SK-N-SH (cell line): Measurements from ENCODE around the gene PHACTR3. TPM values are rescaled to one million over a fixed set of nuclear protein-coding genes. Genes with fewer than 3 reads are reported as not detected.

Experiments used
- CTCF ChIA-PET: fragments of 300-600, 350-600 bp; formaldehyde crosslinking; extraction: SDS; loops from one replicate; lab custom pipeline; 2021; lab: Yijun Ruan, JAX
- POLR2A ChIA-PET: fragments of 350-600 bp; sonication (Branson Sonifier 250); formaldehyde crosslinking; extraction: SDS; loops from one replicate; lab custom pipeline; 2020; ENCODE audit warnings: antibody characterized with exemption, inconsistent platforms; lab: Yijun Ruan, JAX
- DNase-seq: peaks from one replicate; pipeline ENCODE4 v3.0.0; 2012
- H2AFZ ChIP-seq: fragments of 200-600 bp; sonication (generic); 2 replicates; pipeline ENCODE4 v1.8.1; 2016; ENCODE audit warnings: antibody characterized with exemption, mild to moderate bottlenecking, low read depth
- H3F3A ChIP-seq: fragments of 200-600 bp; sonication (generic); replicated peaks from 2 replicates; pipeline ENCODE3; 2016; ENCODE audit warnings: antibody characterized with exemption, mild to moderate bottlenecking; ENCODE audit not compliant: insufficient read depth
- H3K27ac ChIP-seq, 2 experiments: fragments of 200-500 bp in 1 of 2; fragments of 200-600 bp in 1 of 2; sonication (Bioruptor generic) in 1 of 2; sonication (generic), shearing (Covaris generic) in 1 of 2; 2 replicates each; pipeline versions ENCODE4 v1.5.1 to v1.6.1; 2014 to 2016; ENCODE audit warnings: low read depth in 2 of 2, inconsistent platforms in 1 of 2, low read length in 1 of 2, mild to moderate bottlenecking in 1 of 2, mixed read lengths in 1 of 2
- H3K27me3 ChIP-seq: fragments of 200-600 bp; sonication (generic), shearing (Covaris generic); 2 replicates; pipeline ENCODE4 v1.6.1; 2016; ENCODE audit warnings: mixed run types; ENCODE audit not compliant: insufficient read depth
- H3K36me3 ChIP-seq, 2 experiments: fragments of 200-500 bp in 1 of 2; fragments of 200-600 bp in 1 of 2; sonication (Bioruptor generic) in 1 of 2; sonication (generic) in 1 of 2; replicated peaks in 1 of 2; 2 replicates each; pipeline versions ENCODE3 to v1.5.1; 2014 to 2016; ENCODE audit warnings: low read length in 1 of 2, mild to moderate bottlenecking in 1 of 2; ENCODE audit not compliant: insufficient read depth in 2 of 2, control insufficient read depth in 1 of 2
- H3K4me1 ChIP-seq, 2 experiments: fragments of 200-500 bp in 1 of 2; fragments of 200-600 bp in 1 of 2; sonication (Bioruptor generic) in 1 of 2; sonication (generic), shearing (Covaris generic) in 1 of 2; 2 replicates each; pipeline versions ENCODE4 v1.5.1 to v1.6.1; 2014 to 2016; ENCODE audit warnings: low read depth in 1 of 2, low read length in 1 of 2, mixed run types in 1 of 2; ENCODE audit not compliant: insufficient read depth in 2 of 2, control insufficient read depth in 1 of 2
- H3K4me2 ChIP-seq: fragments of 200-600 bp; sonication (generic), shearing (Covaris generic); 2 replicates; pipeline ENCODE4 v1.6.1; 2017; ENCODE audit warnings: mixed run types
- H3K4me3 ChIP-seq, 2 experiments: fragments of 200-500 bp in 1 of 2; fragments of 200-600 bp in 1 of 2; sonication (Bioruptor generic) in 1 of 2; sonication (generic), shearing (Covaris generic) in 1 of 2; 2 replicates each; pipeline versions ENCODE4 v1.5.1 to v1.8.1; 2014 to 2016; ENCODE audit warnings: low read depth in 2 of 2, inconsistent platforms in 1 of 2, low read length in 1 of 2, mild to moderate bottlenecking in 1 of 2, mixed read lengths in 1 of 2, moderate library complexity in 1 of 2
- H3K79me2 ChIP-seq: fragments of 200-600 bp; sonication (generic); 2 replicates; pipeline ENCODE4 v1.8.1; 2017; ENCODE audit warnings: mild to moderate bottlenecking; ENCODE audit not compliant: insufficient read depth
- H3K9ac ChIP-seq: fragments of 200-600 bp; sonication (generic); 2 replicates; pipeline ENCODE4 v1.6.1; 2017; ENCODE audit warnings: mixed run types
- H3K9me2 ChIP-seq: fragments of 200-600 bp; sonication (generic); 2 replicates; pipeline ENCODE4 v1.6.1; 2017; ENCODE audit warnings: mixed run types
- H3K9me3 ChIP-seq: fragments of 200-600 bp; sonication (generic); 2 replicates; pipeline ENCODE4 v1.6.1; 2017; ENCODE audit warnings: mixed run types, mild to moderate bottlenecking, moderate library complexity
- H4K20me1 ChIP-seq: fragments of 200-600 bp; sonication (generic); 2 replicates; pipeline ENCODE4 v1.6.1; 2017; ENCODE audit warnings: mild to moderate bottlenecking, mixed run types; ENCODE audit not compliant: insufficient read depth
- CHD2 ChIP-seq: fragments of 150-350 bp; IDR thresholded peaks from 2 replicates; pipeline ENCODE4 v1.6.1; 2018; ENCODE audit warnings: low read length; ENCODE audit not compliant: partially characterized antibody
- FOSL2 ChIP-seq: IDR thresholded peaks from 2 replicates; pipeline ENCODE4 v1.4.0; 2012; ENCODE audit warnings: low read depth, mild to moderate bottlenecking, moderate library complexity, borderline replicate concordance
- FOXJ3 ChIP-seq: sonication (generic); formaldehyde crosslinking; IDR thresholded peaks from 2 replicates; pipeline ENCODE4 v1.5.1; 2020; ENCODE audit warnings: mild to moderate bottlenecking, missing genetic modification reagents
- FOXM1 ChIP-seq: IDR thresholded peaks from 2 replicates; pipeline ENCODE4 v1.4.0; 2012; ENCODE audit warnings: low read depth, mild to moderate bottlenecking
- GABPA ChIP-seq: IDR thresholded peaks from 2 replicates; pipeline ENCODE4 v1.4.0; 2012; ENCODE audit warnings: low read depth, mild to moderate bottlenecking
- JUND ChIP-seq: IDR thresholded peaks from 2 replicates; pipeline ENCODE4 v1.4.0; 2012
- MEF2A ChIP-seq: IDR thresholded peaks from 2 replicates; pipeline ENCODE4 v1.4.0; 2012; ENCODE audit warnings: low read depth, borderline replicate concordance
- NRF1 ChIP-seq: IDR thresholded peaks from 2 replicates; pipeline ENCODE4 v1.6.1; 2012; ENCODE audit warnings: low read depth, mild to moderate bottlenecking, low read length
- RAD21 ChIP-seq: IDR thresholded peaks from 2 replicates; pipeline ENCODE4 v1.6.1; 2012; ENCODE audit warnings: mild to moderate bottlenecking, low read length
- RXRA ChIP-seq: IDR thresholded peaks from 2 replicates; pipeline ENCODE4 v1.4.0; 2012; ENCODE audit warnings: low read depth, mild to moderate bottlenecking, borderline replicate concordance
- SIN3A ChIP-seq: IDR thresholded peaks from 2 replicates; pipeline ENCODE4 v1.6.1; 2012; ENCODE audit warnings: low read depth, mild to moderate bottlenecking, low read length, moderate library complexity, borderline replicate concordance
- TAF1 ChIP-seq: IDR thresholded peaks from 2 replicates; pipeline ENCODE4 v1.6.1; 2012; ENCODE audit warnings: low read depth, mild to moderate bottlenecking, low read length, moderate library complexity, borderline replicate concordance
- TCF12 ChIP-seq: IDR thresholded peaks from 2 replicates; pipeline ENCODE4 v1.4.0; 2012
- TEAD4 ChIP-seq: IDR thresholded peaks from 2 replicates; pipeline ENCODE4 v1.4.0; 2012; ENCODE audit warnings: mild to moderate bottlenecking, borderline replicate concordance; ENCODE audit not compliant: insufficient read depth
- WGBS: methylation state at CpG from one replicate; pipeline ENCODE4 v1.1.6; 2017; ENCODE audit warnings: low lambda C conversion rate; 5-methylcytosine and 5-hydroxymethylcytosine counted together
- polyA plus RNA-seq, 3 experiments: library from polyadenylated mRNA; depleted of rRNA; stranded (reverse); fragments of >200 nt; gene quantifications; 2 replicates each; pipeline ENCODE4 v1.2.3, GENCODE V29; 2012
- TF ChIP-seq, protein P1 (sequence below): fragments of 150-350 bp; IDR thresholded peaks from 2 replicates; pipeline ENCODE4 v1.6.1; 2016; ENCODE audit warnings: mild to moderate bottlenecking, low read depth, low read length
- TF ChIP-seq, protein P2 (sequence below): IDR thresholded peaks from 2 replicates; pipeline ENCODE4 v1.4.0; 2012; ENCODE audit warnings: low read depth
- TF ChIP-seq, protein P3 (sequence below): IDR thresholded peaks from 2 replicates; pipeline ENCODE4 v1.4.0; 2012; ENCODE audit warnings: low read depth, borderline replicate concordance
- TF ChIP-seq, protein P4 (sequence below): IDR thresholded peaks from 2 replicates; pipeline ENCODE4 v1.4.0; 2012; ENCODE audit warnings: low read depth, borderline replicate concordance

The PHACTR3 gene
- polyA plus RNA-seq, 1 of the 3 experiments (the other 2 are of a cell fraction), result 0.10 TPM

DNA sequence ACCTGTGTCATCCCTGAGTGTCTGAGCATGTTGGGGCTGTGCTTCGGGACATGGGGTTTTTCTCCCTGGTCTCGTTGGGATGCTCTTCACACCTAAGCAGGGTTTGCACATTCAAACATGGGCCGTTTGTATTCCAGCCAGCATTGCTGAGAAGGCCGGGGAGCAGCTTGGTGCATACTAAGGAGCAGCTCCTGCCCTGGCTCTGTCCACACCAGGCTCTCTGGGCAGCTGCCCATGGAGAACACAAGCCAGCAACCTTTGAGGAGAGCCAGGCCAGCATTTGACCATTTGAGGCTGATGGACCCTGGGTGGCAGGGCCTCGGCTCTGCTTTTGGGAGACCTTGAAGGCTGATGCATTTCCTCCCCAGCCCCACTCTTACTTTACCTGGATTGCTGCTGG lies 92.1 kb downstream of the PHACTR3 start:
- H3K4me2 ChIP-seq, result no peak overlapping the region
- H3K36me3 ChIP-seq, result no peaks in the 10 kb centered on the region
- WGBS, result 21% methylated on average over 5 of the region's 5 CpGs
- H3K9me3 ChIP-seq, result no peaks in the 10 kb centered on the region
- H3K4me1 ChIP-seq, result no peaks in the 10 kb centered on the region
- H3K4me3 ChIP-seq, result no peak overlapping the region
- TF ChIP-seq, protein P1, sequence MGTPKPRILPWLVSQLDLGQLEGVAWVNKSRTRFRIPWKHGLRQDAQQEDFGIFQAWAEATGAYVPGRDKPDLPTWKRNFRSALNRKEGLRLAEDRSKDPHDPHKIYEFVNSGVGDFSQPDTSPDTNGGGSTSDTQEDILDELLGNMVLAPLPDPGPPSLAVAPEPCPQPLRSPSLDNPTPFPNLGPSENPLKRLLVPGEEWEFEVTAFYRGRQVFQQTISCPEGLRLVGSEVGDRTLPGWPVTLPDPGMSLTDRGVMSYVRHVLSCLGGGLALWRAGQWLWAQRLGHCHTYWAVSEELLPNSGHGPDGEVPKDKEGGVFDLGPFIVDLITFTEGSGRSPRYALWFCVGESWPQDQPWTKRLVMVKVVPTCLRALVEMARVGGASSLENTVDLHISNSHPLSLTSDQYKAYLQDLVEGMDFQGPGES, result no peak
- no peak for TF ChIP-seq CHD2
- no peak for DNase-seq
- CTCF ChIA-PET, result no interaction called here
- H3F3A ChIP-seq, result no peaks in the 10 kb centered on the region
- POLR2A ChIA-PET, result no interaction called here
- H4K20me1 ChIP-seq, result no peaks in the 10 kb centered on the region
- no peak overlapping the region for H2AFZ ChIP-seq
- no peaks in the 10 kb centered on the region for H3K27me3 ChIP-seq
- H3K9me2 ChIP-seq, result no peaks in the 10 kb centered on the region
- H3K79me2 ChIP-seq, result no peaks in the 10 kb centered on the region
- H3K27ac ChIP-seq, result no peak overlapping the region
- no peak overlapping the region for H3K9ac ChIP-seq

DNA sequence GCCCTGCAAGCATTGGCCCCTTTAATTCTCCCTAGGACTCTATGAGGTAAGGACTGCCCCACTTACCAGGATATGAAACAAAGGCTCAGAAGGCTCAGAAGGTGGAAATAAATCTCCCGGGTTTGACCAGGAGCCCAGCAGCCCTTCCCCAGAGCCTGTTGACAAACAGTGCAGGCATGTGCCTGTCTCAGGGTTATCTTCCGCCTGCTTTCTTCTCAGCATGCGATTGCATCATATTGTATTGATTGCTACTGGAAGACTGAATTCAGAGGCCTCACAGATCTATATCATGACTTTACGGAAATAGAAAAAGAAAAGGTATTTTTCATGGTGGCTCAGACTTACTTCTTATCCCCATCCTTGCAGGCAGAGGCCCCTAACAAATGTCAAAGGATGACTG lies 92.7 kb downstream of the PHACTR3 start:
- Histone ChIP-seq H3K9ac (no peak overlapping the region), H2AFZ (no peak overlapping the region), H4K20me1 (no peaks in the 10 kb centered on the region), H3K36me3 (no peaks in the 10 kb centered on the region), H3K4me1 (no peaks in the 10 kb centered on the region), H3K9me2 (no peaks in the 10 kb centered on the region), H3K4me3 (no peak overlapping the region), H3K27ac (no peak overlapping the region), H3K4me2 (no peak overlapping the region), H3F3A (no peaks in the 10 kb centered on the region), H3K9me3 (no peaks in the 10 kb centered on the region), H3K79me2 (no peaks in the 10 kb centered on the region), H3K27me3 (no peaks in the 10 kb centered on the region)
- ChIA-PET POLR2A (no interaction called here), CTCF (no interaction called here)
- WGBS, result 50% methylated on average over 4 of the region's 4 CpGs
- TF ChIP-seq, protein P2, sequence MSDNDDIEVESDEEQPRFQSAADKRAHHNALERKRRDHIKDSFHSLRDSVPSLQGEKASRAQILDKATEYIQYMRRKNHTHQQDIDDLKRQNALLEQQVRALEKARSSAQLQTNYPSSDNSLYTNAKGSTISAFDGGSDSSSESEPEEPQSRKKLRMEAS, result no peak
- TF ChIP-seq, protein P3, sequence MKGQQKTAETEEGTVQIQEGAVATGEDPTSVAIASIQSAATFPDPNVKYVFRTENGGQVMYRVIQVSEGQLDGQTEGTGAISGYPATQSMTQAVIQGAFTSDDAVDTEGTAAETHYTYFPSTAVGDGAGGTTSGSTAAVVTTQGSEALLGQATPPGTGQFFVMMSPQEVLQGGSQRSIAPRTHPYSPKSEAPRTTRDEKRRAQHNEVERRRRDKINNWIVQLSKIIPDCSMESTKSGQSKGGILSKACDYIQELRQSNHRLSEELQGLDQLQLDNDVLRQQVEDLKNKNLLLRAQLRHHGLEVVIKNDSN, result no peak
- no peak for TF ChIP-seq TAF1
- TF ChIP-seq GABPA, result no peak
- TF ChIP-seq FOXM1, result no peak
- TF ChIP-seq SIN3A, result no peak
- no peak for TF ChIP-seq TEAD4
- no peak for DNase-seq

DNA sequence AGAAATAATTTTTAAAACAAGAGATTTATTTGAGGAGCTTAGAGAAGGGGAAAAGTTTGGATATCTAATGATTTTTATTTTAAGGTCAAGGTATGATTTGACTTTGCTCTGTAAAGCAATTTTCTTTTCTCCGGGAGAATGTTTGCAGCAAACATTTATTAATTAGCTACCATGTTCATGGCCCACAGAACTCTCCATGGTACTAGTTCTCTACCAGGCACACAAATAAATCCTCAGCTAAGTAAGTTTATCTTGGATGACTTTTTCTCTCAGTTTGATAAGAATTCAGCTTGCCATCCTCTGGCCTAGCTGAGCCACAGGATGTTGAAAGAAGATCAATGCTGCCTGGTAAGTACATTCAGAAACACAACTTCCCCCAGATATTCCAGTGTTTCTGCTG lies 94.3 kb downstream of the PHACTR3 start:
- no peak for TF ChIP-seq RXRA
- TF ChIP-seq MEF2A, result no peak
- no peak for TF ChIP-seq GABPA
- no peak for TF ChIP-seq SIN3A
- no peak for TF ChIP-seq TCF12
- no peak for TF ChIP-seq TAF1
- no peak for TF ChIP-seq FOSL2
- no peak for TF ChIP-seq JUND
- TF ChIP-seq, protein P4, sequence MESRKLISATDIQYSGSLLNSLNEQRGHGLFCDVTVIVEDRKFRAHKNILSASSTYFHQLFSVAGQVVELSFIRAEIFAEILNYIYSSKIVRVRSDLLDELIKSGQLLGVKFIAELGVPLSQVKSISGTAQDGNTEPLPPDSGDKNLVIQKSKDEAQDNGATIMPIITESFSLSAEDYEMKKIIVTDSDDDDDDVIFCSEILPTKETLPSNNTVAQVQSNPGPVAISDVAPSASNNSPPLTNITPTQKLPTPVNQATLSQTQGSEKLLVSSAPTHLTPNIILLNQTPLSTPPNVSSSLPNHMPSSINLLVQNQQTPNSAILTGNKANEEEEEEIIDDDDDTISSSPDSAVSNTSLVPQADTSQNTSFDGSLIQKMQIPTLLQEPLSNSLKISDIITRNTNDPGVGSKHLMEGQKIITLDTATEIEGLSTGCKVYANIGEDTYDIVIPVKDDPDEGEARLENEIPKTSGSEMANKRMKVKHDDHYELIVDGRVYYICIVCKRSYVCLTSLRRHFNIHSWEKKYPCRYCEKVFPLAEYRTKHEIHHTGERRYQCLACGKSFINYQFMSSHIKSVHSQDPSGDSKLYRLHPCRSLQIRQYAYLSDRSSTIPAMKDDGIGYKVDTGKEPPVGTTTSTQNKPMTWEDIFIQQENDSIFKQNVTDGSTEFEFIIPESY, result no peak
- TF ChIP-seq FOXJ3, result no peak
- TF ChIP-seq NRF1, result no peak
- TF ChIP-seq RAD21, result no peak
- TF ChIP-seq, protein P2, result no peak
- no peak for TF ChIP-seq CHD2
- H3K4me3 ChIP-seq, result no peak overlapping the region
- no peaks in the 10 kb centered on the region for H4K20me1 ChIP-seq
- CTCF ChIA-PET, result interaction anchor here (0.7 to 1.5 kb wide), 3 partner anchors 9 to 100 kb away, joined by 3 read pairs; no protein-coding TSS in a partner anchor
- H3K79me2 ChIP-seq, result no peaks in the 10 kb centered on the region
- no peak overlapping the region for H3K4me2 ChIP-seq
- H3K4me1 ChIP-seq, result no peaks in the 10 kb centered on the region
- no peaks in the 10 kb centered on the region for H3K36me3 ChIP-seq
- H3K27ac ChIP-seq, result no peak overlapping the region
- H3K9me2 ChIP-seq, result no peaks in the 10 kb centered on the region
- POLR2A ChIA-PET, result no interaction called here
- H3K27me3 ChIP-seq, result no peaks in the 10 kb centered on the region
- 54% methylated on average over 1 of the region's 1 CpG for WGBS
- H2AFZ ChIP-seq, result no peak overlapping the region
- no peaks in the 10 kb centered on the region for H3K9me3 ChIP-seq
- no peak for DNase-seq
- H3F3A ChIP-seq, result no peaks in the 10 kb centered on the region
- no peak overlapping the region for H3K9ac ChIP-seq
